HL-60 (cell line): ENCODE data around the gene HMGN2.

Experiments
- CTCF ChIP-seq: IDR thresholded peaks from one replicate; pipeline ENCODE4 v1.5.1; 2011; ENCODE audit warnings: low read length, control low read depth, inconsistent platforms; ENCODE audit not compliant: insufficient read depth
- GABPA ChIP-seq: IDR thresholded peaks from 2 replicates; pipeline ENCODE4 v1.6.1; 2012; ENCODE audit warnings: low read depth
- POLR2AphosphoS5 ChIP-seq: IDR thresholded peaks from 2 replicates; pipeline ENCODE4 v1.6.1; 2012; ENCODE audit warnings: low read depth
- REST ChIP-seq: IDR thresholded peaks from 2 replicates; pipeline ENCODE4 v1.6.1; 2012; ENCODE audit warnings: low read depth; ENCODE audit not compliant: insufficient replicate concordance
- SPI1 ChIP-seq: IDR thresholded peaks from 2 replicates; pipeline ENCODE4 v1.6.1; 2012; ENCODE audit warnings: low read depth, mild to moderate bottlenecking, borderline replicate concordance

- TF ChIP-seq CTCF (no peak), GABPA (no peak), REST (no peak), POLR2AphosphoS5 (no peak), SPI1 (no peak)
These were observed 17.9 kb downstream of the HMGN2 start for GRCh38 chr1:26490155-26490554.
